ENCODE data around the gene TMEM256. TPM values are rescaled to one million over a fixed set of nuclear protein-coding genes. Genes with fewer than 3 reads are reported as not detected.

TMEM256 gene
- total and polyA plus RNA-seq, 9 of the 15 experiments (the other 6 are each of a cell fraction or from before 2014, with no cell fraction given): 43.4 to 177 (median 68.5) TPM

GRCh38 chr17:7410634-7411426 lies 6.9 kb upstream of the TMEM256 start:
- H3K4me3 ChIP-seq: no peak overlapping the region
- POLR2A ChIA-PET: interaction anchor here (0.7 kb wide), 1 partner anchor 74 kb away, joined by 3 read pairs; no protein-coding TSS in a partner anchor
- no peak overlapping the region for H2AFZ ChIP-seq (ENCODE audit: low read depth, low read length)
- no TSS peak for BruUV-seq (replicated peaks)
- CTCF ChIA-PET (ENCODE audit: low intra/inter-chr PET ratio): no interaction called here
- H3K79me2 ChIP-seq (ENCODE audit: control insufficient read depth, insufficient read depth, low read length): no peaks in the 10 kb centered on the region
- no peak for ATAC-seq
- H3K36me3 ChIP-seq (ENCODE audit: control insufficient read depth, insufficient read depth, low read length): 0 out of 3 replicates have a peak, but pooled peaks cover 3% of the 10 kb centered on the region
- H4K20me1 ChIP-seq (replicated peaks; ENCODE audit: control insufficient read depth, insufficient read depth, low read length): no peaks in the 10 kb centered on the region
- H3K27ac ChIP-seq (ENCODE audit: extremely low read depth, low read depth, low read length): no peak overlapping the region
- in situ Hi-C loops (cut with MboI): no loop called here
- H3K9me3 ChIP-seq (replicated peaks; ENCODE audit: control insufficient read depth, insufficient read depth, low read depth, low read length): no peaks in the 10 kb centered on the region
- no peak overlapping the region; a peak in 1 of 4 replicates for H3K9ac ChIP-seq (ENCODE audit: insufficient read depth in 1 of 2, low read depth in 2 of 2, low read length in 2 of 2)
- H3K4me1 ChIP-seq (replicated peaks in 1 of 2; ENCODE audit: control insufficient read depth in 2 of 2, insufficient read depth in 2 of 2, low read length in 2 of 2): peaks cover 0 to 13% of the 10 kb centered on the region in 2 experiments; a peak in 2 of 5 replicates
- 54% methylated on average over 10 of the region's 25 CpGs for WGBS (ENCODE audit: insufficient coverage, low coverage, missing lambda C conversion rate)
- no peaks in the 10 kb centered on the region for H3K9me1 ChIP-seq (ENCODE audit: control insufficient read depth, insufficient read depth, low read length)
- DNase-seq (ENCODE audit: extremely low read depth in 1 of 4, low spot score in 3 of 4): no peak
- FAIRE-seq: no peak
- no peaks in the 10 kb centered on the region for H3K27me3 ChIP-seq (ENCODE audit: control insufficient read depth in 2 of 2, insufficient read depth in 2 of 2, low read length in 2 of 2)
- no peak overlapping the region for H3K4me2 ChIP-seq (ENCODE audit: insufficient read depth, low read length)
- TF ChIP-seq IFI16 (CRISPR knock-in tag; IDR thresholded peaks at IDR 0.05) (no peak), ZBTB33 (CRISPR knock-in tag; IDR thresholded peaks at IDR 0.05) (0 out of 2 replicates have a peak, but pooled peaks have one; percentile 32), ZNF311 (CRISPR knock-in tag; IDR thresholded peaks at IDR 0.05) (no peak), PRDM10 (IDR thresholded peaks at IDR 0.05; ENCODE audit: partially characterized antibody) (peak; percentile 42), CBX3 (IDR thresholded peaks at IDR 0.05; ENCODE audit: borderline replicate concordance in 1 of 2, low read length in 2 of 2) (no peak), RFX7 (CRISPR knock-in tag; IDR thresholded peaks at IDR 0.05) (no peak), KLF13 (tag; IDR thresholded peaks at IDR 0.05; ENCODE audit: borderline replicate concordance, low read depth) (no peak), NRF1 (conservative IDR thresholded peaks at IDR 0.05 in 1 of 2, IDR thresholded peaks at IDR 0.05 in 1 of 2) (0 out of 4 replicates have a peak, but pooled peaks of 1 of the 2 experiments have one; percentile 15), BHLHE40 (IDR thresholded peaks at IDR 0.05; ENCODE audit: low read length) (peak; percentile 78), CTCFL (IDR thresholded peaks at IDR 0.05; ENCODE audit: borderline replicate concordance, insufficient read depth, low read depth, low read length, poor library complexity, severe bottlenecking) (no peak)
- intact Hi-C loops (cut with micrococcal nuclease): no loop called here
